Activated naive CD8-positive, alpha-beta T cell treated with anti-CD3 and anti-CD28 coated beads for 36 hours (primary cell): ENCODE measurements around the gene PBOV1. TPM values are rescaled to one million over a fixed set of nuclear protein-coding genes. Genes with fewer than 3 reads are reported as not detected.

Experiments used
- DNase-seq: peaks from one replicate; pipeline ENCODE4 v3.0.0; 2021
- H3K27ac Mint-ChIP-seq: one replicate; pipeline ENCODE4 v1.8.0; 2022; ENCODE audit warnings: mild to moderate bottlenecking, moderate library complexity, mixed read lengths
- H3K27me3 Mint-ChIP-seq: one replicate; pipeline ENCODE4 v1.8.0; 2022; ENCODE audit warnings: mild to moderate bottlenecking, mixed read lengths
- H3K36me3 Mint-ChIP-seq: one replicate; pipeline ENCODE4 v1.8.0; 2021; ENCODE audit warnings: mild to moderate bottlenecking, mixed read lengths
- H3K4me1 Mint-ChIP-seq: one replicate; pipeline ENCODE4 v1.8.0; 2021; ENCODE audit warnings: mixed read lengths
- H3K4me3 Mint-ChIP-seq: one replicate; pipeline ENCODE4 v1.8.0; 2022; ENCODE audit warnings: mild to moderate bottlenecking, moderate library complexity, mixed read lengths
- H3K9me3 Mint-ChIP-seq: one replicate; pipeline ENCODE4 v1.8.0; 2022; ENCODE audit warnings: mixed read lengths
- total RNA-seq, 2 experiments: library from RNA; stranded (reverse); gene quantifications; one replicate each; pipeline ENCODE4 v1.2.3, GENCODE V29; 2021

The PBOV1 gene
- not detected for total RNA-seq

DNA sequence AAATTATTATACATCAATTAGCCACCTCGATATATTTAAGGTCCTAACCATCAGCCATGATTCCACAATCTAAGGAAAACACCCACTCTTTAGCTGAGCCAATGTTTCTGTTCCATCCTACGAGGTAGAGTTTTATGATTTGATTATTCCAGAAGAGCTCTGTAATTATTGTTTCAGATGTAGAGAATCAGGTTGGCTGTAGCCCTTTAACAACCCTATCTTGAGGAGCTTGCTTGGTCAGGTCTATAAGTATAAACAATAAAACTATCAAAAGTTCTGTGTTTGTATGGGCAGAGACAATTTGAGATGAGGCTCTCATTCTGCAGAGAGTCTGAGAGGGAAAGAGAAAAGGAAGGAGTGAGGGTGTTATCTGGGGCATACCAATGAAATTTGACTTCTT is at the start of gene PBOV1:
Gene PBOV1, minus strand, starts transcription at position 43 of the 400 bp plus-strand sequence. CDS start 96 bp downstream, outside the sequence.
- H3K27me3 Mint-ChIP-seq = peaks cover 25% of the 10 kb centered on the region
- H3K9me3 Mint-ChIP-seq = no peaks in the 10 kb centered on the region
- DNase-seq = no peak
- H3K27ac Mint-ChIP-seq = no peak within 1 kb of the TSS
- H3K4me3 Mint-ChIP-seq = no peak within 1 kb of the TSS
- H3K4me1 Mint-ChIP-seq = no peaks in the 10 kb centered on the region
- no peaks in the 10 kb centered on the region for H3K36me3 Mint-ChIP-seq

DNA sequence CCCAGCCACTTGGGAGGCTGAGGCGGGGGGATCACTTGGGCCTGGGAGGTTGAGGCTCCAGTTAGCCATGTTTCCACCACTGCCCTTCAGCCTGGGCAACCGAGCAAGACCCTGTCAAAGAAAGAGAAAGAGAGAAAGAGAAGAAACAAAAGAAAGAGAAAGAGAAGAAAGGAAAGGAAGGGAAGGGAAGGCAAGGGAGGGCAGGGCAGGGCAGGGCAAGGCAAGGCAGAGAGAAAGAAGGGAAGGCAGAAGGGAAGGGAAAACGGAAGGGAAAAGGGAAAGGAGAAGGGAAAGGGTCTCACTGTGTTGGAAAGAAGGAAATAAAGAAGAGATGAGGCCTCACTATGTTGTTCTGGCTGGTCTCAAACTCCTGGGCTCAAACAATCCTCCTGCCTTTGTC is 47.8 kb upstream of the PBOV1 start:
- Mint-ChIP-seq H3K9me3 (no peaks in the 10 kb centered on the region), H3K4me3 (no peak overlapping the region), H3K36me3 (no peaks in the 10 kb centered on the region)

DNA sequence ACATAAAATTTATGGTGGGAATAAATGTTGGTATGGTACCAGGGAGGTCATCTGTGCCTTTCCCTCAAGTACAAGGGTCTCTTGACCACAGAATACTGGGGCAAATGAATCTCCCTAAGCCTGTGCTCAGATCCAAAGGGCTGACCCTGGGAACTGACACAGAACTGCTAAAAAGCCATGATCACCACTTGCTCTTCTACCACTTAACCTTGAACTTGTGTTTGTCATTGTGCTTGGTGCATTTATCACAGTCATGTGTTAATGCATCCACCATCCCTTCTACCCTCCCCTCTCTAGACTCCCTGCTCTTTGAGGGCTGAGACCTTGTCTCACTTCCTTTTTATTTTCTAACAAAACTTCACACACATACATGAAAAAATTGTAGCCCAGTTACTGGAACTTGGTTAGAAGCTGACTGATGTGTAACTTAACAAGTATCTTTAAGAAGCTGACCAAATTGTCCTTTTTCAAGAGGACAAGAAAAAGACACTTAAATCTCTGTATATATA is 46.1 kb upstream of the PBOV1 start:
- H3K4me1 Mint-ChIP-seq = no peaks in the 10 kb centered on the region
- H3K27me3 Mint-ChIP-seq = peaks cover 28% of the 10 kb centered on the region
- DNase-seq = no peak
- no peak overlapping the region for H3K27ac Mint-ChIP-seq
- H3K9me3 Mint-ChIP-seq = no peaks in the 10 kb centered on the region
- H3K4me3 Mint-ChIP-seq = no peak overlapping the region
- H3K36me3 Mint-ChIP-seq = no peaks in the 10 kb centered on the region

More for the DNA sequence above, 47.8 kb upstream of the PBOV1 start:
- DNase-seq = no peak
- Mint-ChIP-seq H3K27ac (no peak overlapping the region), H3K27me3 (peaks cover 19% of the 10 kb centered on the region), H3K4me1 (no peaks in the 10 kb centered on the region)

DNA sequence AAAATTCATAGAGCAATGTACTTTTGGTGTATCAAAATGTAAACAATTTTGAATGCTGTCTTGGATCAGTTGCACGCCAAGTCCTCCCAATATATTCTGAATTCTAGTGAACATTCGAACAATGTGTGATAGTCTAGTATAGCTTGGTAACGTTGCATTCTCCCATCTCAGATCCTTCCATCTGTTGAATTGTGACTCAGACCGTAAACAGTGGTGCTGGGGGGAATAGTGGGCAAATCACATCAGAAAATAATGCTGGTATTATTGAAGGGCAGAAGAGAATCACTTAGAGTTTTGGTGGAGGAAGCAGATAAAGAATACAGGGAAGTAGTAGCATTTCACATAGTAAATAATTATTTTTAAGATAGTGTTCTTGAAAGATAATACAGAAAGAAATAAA is 45.7 kb upstream of the PBOV1 start:
- no peak for DNase-seq
- Mint-ChIP-seq H3K27ac (no peak overlapping the region), H3K27me3 (peaks cover 28% of the 10 kb centered on the region), H3K4me1 (no peaks in the 10 kb centered on the region), H3K36me3 (no peaks in the 10 kb centered on the region), H3K9me3 (no peaks in the 10 kb centered on the region), H3K4me3 (no peak overlapping the region)

DNA sequence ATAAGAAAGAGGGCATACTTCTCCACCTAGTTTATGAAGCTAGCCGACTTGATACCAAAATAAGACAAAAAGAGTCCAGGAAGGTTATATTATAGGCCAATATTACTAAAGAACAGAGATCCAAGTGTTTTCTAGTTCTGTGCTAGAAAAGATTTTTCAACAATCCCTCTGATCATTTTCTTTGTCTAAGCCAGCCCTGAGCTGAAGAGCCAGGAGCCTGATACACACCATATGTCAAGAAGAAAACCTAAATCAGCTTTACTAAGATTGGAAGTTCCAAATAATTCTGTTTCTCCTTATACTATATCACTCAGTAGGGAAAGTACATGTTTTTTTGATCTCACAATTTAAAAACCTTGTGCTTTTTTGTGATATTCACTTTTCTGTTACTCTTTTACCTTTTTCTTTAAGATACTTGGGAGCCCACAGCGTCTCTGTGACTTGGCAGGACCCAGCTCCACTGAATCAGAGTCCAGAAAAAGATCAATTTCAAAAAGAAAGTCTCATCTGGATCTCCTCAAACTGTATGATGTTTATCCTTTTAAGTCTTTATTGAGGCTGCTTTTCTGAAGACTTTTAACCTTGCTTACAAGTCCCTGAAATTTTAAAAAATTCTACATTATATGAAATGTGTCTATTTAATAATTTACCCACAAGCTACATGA is 43.0 kb upstream of the PBOV1 start:
- Mint-ChIP-seq H3K27ac (no peak overlapping the region), H3K27me3 (peaks cover 30% of the 10 kb centered on the region)
- DNase-seq = no peak

DNA sequence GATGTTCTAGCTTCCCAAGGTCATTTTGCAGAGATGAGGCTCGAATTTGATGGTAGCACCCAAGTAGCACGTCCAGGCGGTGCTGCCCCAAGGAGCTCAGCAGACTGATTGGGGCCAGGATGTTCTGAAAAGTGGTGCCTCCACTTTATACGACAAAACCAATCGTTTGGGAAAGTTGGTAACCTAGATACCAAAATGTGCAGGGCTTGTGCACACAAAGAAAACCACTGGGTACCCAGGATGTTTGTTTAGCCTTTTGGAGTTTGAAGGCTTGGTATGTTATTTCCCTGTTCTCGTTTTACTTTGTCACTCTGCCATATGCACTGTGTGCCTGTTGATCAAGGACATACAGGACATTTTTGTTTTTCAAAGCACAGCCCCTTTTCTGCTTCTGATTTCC is 40.7 kb upstream of the PBOV1 start:
- Mint-ChIP-seq H3K4me3 (no peak overlapping the region), H3K27ac (no peak overlapping the region), H3K36me3 (no peaks in the 10 kb centered on the region), H3K27me3 (peaks cover 26% of the 10 kb centered on the region), H3K9me3 (no peaks in the 10 kb centered on the region), H3K4me1 (no peaks in the 10 kb centered on the region)
- no peak for DNase-seq

More for the DNA sequence above, 43.0 kb upstream of the PBOV1 start:
- Mint-ChIP-seq H3K36me3 (no peaks in the 10 kb centered on the region), H3K9me3 (no peaks in the 10 kb centered on the region), H3K4me3 (no peak overlapping the region), H3K4me1 (no peaks in the 10 kb centered on the region)

DNA sequence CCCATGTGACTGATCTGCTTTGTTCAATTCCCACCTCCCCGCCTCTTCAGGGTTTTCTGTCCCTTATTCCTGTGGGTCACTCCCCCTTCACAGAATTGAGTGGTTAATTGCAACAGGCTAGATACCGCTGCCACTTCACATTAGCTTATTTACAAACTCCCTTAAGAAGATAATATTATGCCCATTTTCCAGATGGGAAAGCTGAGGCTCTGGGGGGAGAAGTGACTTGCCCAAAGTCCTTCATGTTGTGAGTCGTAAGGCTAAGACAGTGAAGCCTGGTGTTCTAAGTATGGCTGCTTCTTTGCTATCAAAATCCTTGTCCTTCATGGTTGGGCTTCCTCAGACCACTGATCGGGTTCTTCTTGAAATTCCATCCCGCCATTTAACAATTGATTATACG is 39.9 kb upstream of the PBOV1 start:
- DNase-seq = no peak
- peaks cover 23% of the 10 kb centered on the region for H3K27me3 Mint-ChIP-seq
- no peak overlapping the region for H3K4me3 Mint-ChIP-seq
- no peaks in the 10 kb centered on the region for H3K4me1 Mint-ChIP-seq
- H3K9me3 Mint-ChIP-seq = no peaks in the 10 kb centered on the region
- H3K36me3 Mint-ChIP-seq = no peaks in the 10 kb centered on the region
- H3K27ac Mint-ChIP-seq = no peak overlapping the region

DNA sequence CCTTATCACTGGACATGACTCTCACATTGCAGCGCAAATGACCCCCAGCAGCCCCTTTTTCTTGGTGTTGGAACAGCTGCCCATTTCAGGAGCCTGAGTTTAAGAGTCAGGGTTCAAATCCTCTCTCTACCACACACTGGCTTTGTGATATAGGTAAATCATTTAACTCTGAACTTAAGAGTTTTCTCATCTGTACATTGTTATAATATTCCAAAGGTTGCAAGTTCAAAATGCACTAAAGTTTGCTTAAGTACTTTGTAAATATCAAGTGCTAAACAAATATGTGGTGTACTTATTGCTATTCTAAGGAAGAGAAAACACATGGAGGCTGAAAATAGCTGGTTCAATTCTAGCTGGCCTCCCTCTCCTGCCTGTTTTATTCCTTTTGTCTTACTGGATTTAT is 39.3 kb upstream of the PBOV1 start:
- Mint-ChIP-seq H3K27ac (no peak overlapping the region), H3K27me3 (peaks cover 20% of the 10 kb centered on the region), H3K4me1 (no peaks in the 10 kb centered on the region), H3K9me3 (no peaks in the 10 kb centered on the region), H3K4me3 (no peak overlapping the region), H3K36me3 (no peaks in the 10 kb centered on the region)
- DNase-seq = no peak

DNA sequence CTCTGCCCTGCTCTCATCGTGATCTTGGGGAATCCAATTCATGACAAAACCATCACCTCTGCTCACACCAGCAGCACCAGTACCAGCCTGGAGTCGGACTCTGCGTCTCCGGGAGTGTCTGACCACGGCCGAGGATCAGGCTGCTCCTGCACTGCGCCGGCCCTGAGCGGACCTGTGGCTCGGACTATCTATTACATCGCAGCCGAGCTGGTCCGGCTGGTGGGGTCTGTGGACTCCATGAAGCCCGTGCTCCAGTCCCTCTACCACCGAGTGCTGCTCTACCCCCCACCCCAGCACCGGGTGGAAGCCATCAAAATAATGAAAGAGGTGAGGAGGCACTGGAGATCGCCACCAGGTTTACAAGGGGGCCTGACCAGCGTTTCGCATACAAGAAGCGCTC is 37.2 kb upstream of the PBOV1 start:
- peaks cover 14% of the 10 kb centered on the region for H3K27me3 Mint-ChIP-seq

DNA sequence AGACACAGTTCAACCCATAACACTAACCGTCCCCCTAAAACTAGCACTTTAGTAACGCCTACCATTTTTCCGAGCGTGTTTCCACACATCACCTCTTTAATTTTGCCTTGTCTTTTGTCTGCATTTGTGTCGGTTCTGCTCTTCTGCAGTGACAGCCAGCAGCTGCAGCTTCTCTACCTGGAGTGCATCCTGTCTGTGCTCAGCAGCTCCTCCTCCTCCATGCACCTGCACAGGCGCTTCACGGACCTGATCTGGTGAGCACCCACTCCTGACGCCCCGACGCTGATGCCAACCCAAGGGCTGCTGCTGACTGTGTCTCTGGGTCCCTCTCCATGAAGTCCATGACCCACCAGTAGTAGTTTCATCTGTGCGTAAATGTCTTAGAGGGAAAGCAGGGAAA is 35.4 kb upstream of the PBOV1 start:
- H3K27me3 Mint-ChIP-seq = peaks cover 7% of the 10 kb centered on the region
- DNase-seq = no peak
- H3K27ac Mint-ChIP-seq = no peak overlapping the region
- no peaks in the 10 kb centered on the region for H3K36me3 Mint-ChIP-seq
- no peak overlapping the region for H3K4me3 Mint-ChIP-seq
- H3K4me1 Mint-ChIP-seq = no peaks in the 10 kb centered on the region
- H3K9me3 Mint-ChIP-seq = no peaks in the 10 kb centered on the region

More for the DNA sequence above, 37.2 kb upstream of the PBOV1 start:
- Mint-ChIP-seq H3K4me3 (no peak overlapping the region), H3K27ac (no peak overlapping the region), H3K9me3 (no peaks in the 10 kb centered on the region), H3K36me3 (no peaks in the 10 kb centered on the region), H3K4me1 (no peaks in the 10 kb centered on the region)
- DNase-seq = no peak

DNA sequence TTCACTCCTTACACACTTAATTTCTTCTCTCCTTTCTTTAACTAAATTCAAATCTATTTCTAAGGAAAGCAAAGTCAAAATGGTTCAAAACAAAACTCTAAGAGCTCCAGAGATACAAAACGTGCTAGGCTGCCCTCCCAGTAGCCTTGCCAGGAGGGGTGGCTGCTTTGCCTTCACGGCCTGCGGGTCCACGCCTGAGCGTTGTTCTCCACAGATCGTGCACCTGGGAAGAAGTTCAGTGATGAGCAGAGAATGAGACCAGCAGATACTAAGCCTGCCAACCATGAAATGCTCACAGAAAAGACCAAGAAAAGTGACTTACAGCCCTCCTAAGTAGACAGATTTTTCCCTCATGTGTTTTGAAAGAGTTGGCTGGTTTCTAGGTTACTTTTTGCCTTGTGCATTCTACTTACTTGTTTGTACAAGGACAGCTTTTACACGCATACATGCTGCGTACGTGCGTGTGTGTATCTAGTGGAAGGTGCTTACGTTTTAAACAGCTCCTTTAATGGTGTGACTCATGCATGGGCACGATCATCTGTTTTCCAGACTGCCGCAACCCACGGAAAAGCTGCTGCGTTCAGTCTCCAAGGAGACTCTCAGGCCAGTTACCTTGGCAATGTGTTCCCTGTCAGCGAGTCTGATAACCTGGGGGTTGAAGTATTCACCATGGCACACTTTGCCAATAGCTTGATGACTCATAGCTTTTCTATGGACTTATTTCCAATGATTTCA is 32.4 kb upstream of the PBOV1 start:
- no peak for DNase-seq
- H3K27me3 Mint-ChIP-seq = peaks cover 10% of the 10 kb centered on the region
- H3K4me3 Mint-ChIP-seq = no peak overlapping the region
- H3K4me1 Mint-ChIP-seq = no peaks in the 10 kb centered on the region
- no peaks in the 10 kb centered on the region for H3K36me3 Mint-ChIP-seq
- no peak overlapping the region for H3K27ac Mint-ChIP-seq
- no peaks in the 10 kb centered on the region for H3K9me3 Mint-ChIP-seq

DNA sequence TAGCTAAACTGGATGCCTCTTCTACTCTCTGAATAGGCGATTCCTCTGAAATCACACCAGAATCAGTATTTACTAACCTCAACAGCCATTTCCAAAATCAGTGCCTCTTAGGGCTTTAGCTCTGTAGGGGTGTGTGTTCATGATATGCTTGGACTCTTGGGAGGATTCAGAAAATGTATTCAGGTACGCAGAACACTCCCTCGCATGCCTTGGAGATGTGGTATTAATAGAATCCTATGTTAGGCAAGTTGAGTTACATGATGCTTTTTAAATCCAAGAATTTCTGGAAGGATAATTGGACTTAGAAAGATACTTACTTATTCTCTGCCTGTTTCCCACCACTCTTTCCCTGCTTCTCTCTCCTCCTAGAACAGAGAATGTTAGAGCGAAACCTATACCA is 31.8 kb upstream of the PBOV1 start:
- Mint-ChIP-seq H3K36me3 (no peaks in the 10 kb centered on the region), H3K4me1 (no peaks in the 10 kb centered on the region), H3K27ac (no peak overlapping the region), H3K9me3 (no peaks in the 10 kb centered on the region), H3K27me3 (peaks cover 6% of the 10 kb centered on the region), H3K4me3 (no peak overlapping the region)
- no peak for DNase-seq

DNA sequence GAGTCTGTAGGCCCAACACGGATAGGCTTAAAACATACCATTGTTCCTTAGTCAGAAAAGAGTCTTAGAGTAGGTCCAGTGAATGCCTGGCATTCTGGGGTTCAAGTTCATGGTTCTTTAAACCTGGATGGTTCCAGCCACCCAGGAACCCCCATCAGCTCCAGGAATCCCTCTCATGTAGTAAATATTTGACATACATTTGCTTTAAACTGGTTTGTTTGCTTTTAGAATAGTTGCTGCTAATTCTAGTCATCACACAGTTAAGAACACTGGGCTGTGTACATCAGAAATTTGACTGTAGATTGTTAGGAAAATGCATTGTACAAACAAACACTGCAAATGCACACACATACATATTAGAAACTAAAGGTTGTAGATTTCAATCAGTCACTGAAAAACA is 30.6 kb upstream of the PBOV1 start:
- H3K36me3 Mint-ChIP-seq = no peaks in the 10 kb centered on the region
- H3K4me1 Mint-ChIP-seq = no peaks in the 10 kb centered on the region
- H3K4me3 Mint-ChIP-seq = no peak overlapping the region

DNA sequence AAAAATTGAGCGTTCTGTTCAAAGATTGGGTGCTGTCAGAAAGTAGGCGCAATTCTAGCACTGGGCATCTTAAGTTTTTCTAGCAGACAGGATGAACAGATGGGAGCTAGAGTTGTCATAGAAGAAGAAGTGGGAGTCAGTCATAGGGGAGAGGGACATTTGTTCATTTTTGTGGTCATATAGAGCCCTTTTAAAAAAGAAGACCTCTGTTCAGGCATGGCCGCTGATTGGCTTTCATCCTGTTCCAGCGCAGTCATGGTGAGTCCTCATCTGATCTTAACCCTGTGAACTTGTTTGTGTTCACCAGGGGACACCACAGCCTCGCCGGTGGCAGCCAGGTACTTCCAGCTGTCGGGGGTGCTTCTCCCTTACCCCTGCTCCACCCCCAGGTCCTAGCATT is 29.7 kb upstream of the PBOV1 start:
- no peaks in the 10 kb centered on the region for H3K36me3 Mint-ChIP-seq
- H3K27ac Mint-ChIP-seq = no peak overlapping the region
- peaks cover 12% of the 10 kb centered on the region for H3K27me3 Mint-ChIP-seq
- no peak for DNase-seq
- no peak overlapping the region for H3K4me3 Mint-ChIP-seq
- no peaks in the 10 kb centered on the region for H3K4me1 Mint-ChIP-seq
- H3K9me3 Mint-ChIP-seq = no peaks in the 10 kb centered on the region

More for the DNA sequence above, 30.6 kb upstream of the PBOV1 start:
- peaks cover 6% of the 10 kb centered on the region for H3K27me3 Mint-ChIP-seq
- no peak overlapping the region for H3K27ac Mint-ChIP-seq
- no peak for DNase-seq
- no peaks in the 10 kb centered on the region for H3K9me3 Mint-ChIP-seq

DNA sequence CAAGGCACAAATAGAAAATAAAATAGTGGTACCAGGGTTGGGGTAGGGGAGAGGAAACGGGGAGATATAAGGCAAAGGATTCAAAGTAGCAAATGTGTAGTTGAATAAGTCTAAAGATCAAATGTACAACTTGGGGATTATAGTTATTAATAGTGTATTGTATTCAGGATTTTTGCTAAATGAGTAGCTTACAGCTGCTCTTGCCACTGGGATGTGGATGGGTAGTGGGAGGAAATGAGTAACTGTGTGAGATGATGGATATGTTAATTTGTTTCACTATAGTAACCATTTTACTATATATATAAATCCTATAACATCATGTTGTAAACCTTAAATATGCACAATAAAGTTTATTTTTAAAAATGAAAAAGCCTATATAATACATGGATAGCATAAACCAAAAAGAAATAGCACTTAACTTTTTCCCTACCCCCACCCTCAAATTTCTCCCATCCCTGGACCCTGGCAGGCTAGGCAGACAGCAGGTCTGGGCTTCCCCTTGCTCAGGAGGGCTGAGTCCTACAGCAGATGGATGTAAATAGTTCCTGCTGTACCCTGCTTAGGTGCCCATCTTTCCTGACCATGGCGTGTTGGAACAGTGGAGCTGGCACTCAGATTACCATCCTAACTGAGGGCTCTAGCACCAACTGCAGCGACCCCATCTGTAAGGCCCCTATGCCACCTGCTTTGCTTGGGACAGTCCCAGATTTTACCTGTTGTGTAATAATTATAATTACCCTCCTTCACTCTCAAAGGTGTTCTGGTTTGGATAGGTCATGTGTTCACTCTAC is 28.6 kb upstream of the PBOV1 start:
- H3K4me1 Mint-ChIP-seq = no peaks in the 10 kb centered on the region
- no peaks in the 10 kb centered on the region for H3K9me3 Mint-ChIP-seq
- no peak overlapping the region for H3K4me3 Mint-ChIP-seq
- peaks cover 20% of the 10 kb centered on the region for H3K27me3 Mint-ChIP-seq
- no peak overlapping the region for H3K27ac Mint-ChIP-seq
- DNase-seq = no peak
- no peaks in the 10 kb centered on the region for H3K36me3 Mint-ChIP-seq
